ENCODE measurements around the gene CKLF. TPM values are rescaled to one million over a fixed set of nuclear protein-coding genes. Genes with fewer than 3 reads are reported as not detected.

CKLF gene
- total RNA-seq, 4 donors from 2014 or later = 31.8 to 75.4 (median 35.6) TPM

GRCh38 chr16:66538910-66539309 is 13.5 kb upstream of the CKLF start:
- Histone ChIP-seq H3K36me3 (peaks cover 0 to 88% (median 0%) of the 10 kb centered on the region in 3 donors), H3K9me3 (no peaks in the 10 kb centered on the region), H3K27ac (no peak overlapping the region), H3K27me3 (no peaks in the 10 kb centered on the region), H3K4me3 (no peak overlapping the region), H3K4me1 (peaks cover 0 to 5% (median 2%) of the 10 kb centered on the region in 4 donors)
- TF ChIP-seq CTCF (IDR thresholded peaks at IDR 0.05) (no peak), EP300 (IDR thresholded peaks at IDR 0.05) (no peak), POLR2A (IDR thresholded peaks at IDR 0.05) (no peak)
- 84 to 91% methylated on average over 5 of the region's 5 CpGs for WGBS, 2 donors
- no peak for DNase-seq (ENCODE audit: low spot score in 2 of 2)

- Histone ChIP-seq H3K36me3 (peaks cover 0 to 88% (median 0%) of the 10 kb centered on the region in 3 donors), H3K9me3 (no peaks in the 10 kb centered on the region), H3K4me1 (peaks cover 0 to 5% (median 2%) of the 10 kb centered on the region in 4 donors), H3K27me3 (no peaks in the 10 kb centered on the region), H3K4me3 (no peak overlapping the region), H3K27ac (no peak overlapping the region)
- 88 to 98% methylated on average over 3 of the region's 3 CpGs for WGBS, 2 donors
- TF ChIP-seq CTCF (IDR thresholded peaks at IDR 0.05) (no peak), POLR2A (IDR thresholded peaks at IDR 0.05) (no peak), EP300 (IDR thresholded peaks at IDR 0.05) (no peak)
- DNase-seq (ENCODE audit: low spot score in 2 of 2) = no peak
Observed at GRCh38 chr16:66539623-66540469, 12.5 kb upstream of the CKLF start.

- DNase-seq (ENCODE audit: low spot score in 2 of 2) = no peak
- TF ChIP-seq POLR2A (IDR thresholded peaks at IDR 0.05) = no peak
- no peak for TF ChIP-seq EP300 (IDR thresholded peaks at IDR 0.05)
- TF ChIP-seq CTCF (IDR thresholded peaks at IDR 0.05) = no peak
- Histone ChIP-seq H3K9me3 (no peaks in the 10 kb centered on the region), H3K27me3 (no peaks in the 10 kb centered on the region), H3K36me3 (peaks cover 0 to 85% (median 0%) of the 10 kb centered on the region in 3 donors), H3K27ac (no peak overlapping the region), H3K4me1 (peaks cover 0 to 6% (median 2%) of the 10 kb centered on the region in 4 donors), H3K4me3 (no peak overlapping the region)
- 74 to 76% methylated on average over 18 of the region's 18 CpGs for WGBS, 2 donors
Observed at GRCh38 chr16:66541388-66542355, 10.7 kb upstream of the CKLF start.

- TF ChIP-seq CTCF (IDR thresholded peaks at IDR 0.05) = no peak
- no peak for TF ChIP-seq EP300 (IDR thresholded peaks at IDR 0.05)
- no peak for TF ChIP-seq POLR2A (IDR thresholded peaks at IDR 0.05)
- peaks cover 0 to 13% (median 3%) of the 10 kb centered on the region in 4 donors for H3K4me1 ChIP-seq
- H3K36me3 ChIP-seq = peaks cover 0 to 85% (median 0%) of the 10 kb centered on the region in 3 donors
- no peak for DNase-seq (ENCODE audit: low spot score in 2 of 2)
- no peaks in the 10 kb centered on the region for H3K27me3 ChIP-seq
- H3K27ac ChIP-seq = no peak overlapping the region
- H3K4me3 ChIP-seq = no peak overlapping the region
- H3K9me3 ChIP-seq = no peaks in the 10 kb centered on the region
- WGBS, 2 donors = 80 to 89% methylated on average over 3 of the region's 3 CpGs
Observed at GRCh38 chr16:66542396-66542795, 10.0 kb upstream of the CKLF start.
